HepG2 (cell line): ENCODE results near the gene CALML4. TPM values are rescaled to one million over a fixed set of nuclear protein-coding genes. Genes with fewer than 3 reads are reported as not detected.

Experiments
- ATAC-seq: fragments of 200-7000 bp; cut with Tn5 transposase; 3 replicates; pipeline ENCODE4 v1.9.1; 2020; ENCODE audit warnings: mild to moderate bottlenecking, moderate library complexity
- BruUV-seq: library from RNA; stranded (reverse); fragments of 400-500 nt; replicated peaks from 2 replicates; lab custom pipeline; 2021; lab: Mats Ljungman, UMichigan
- CTCF ChIA-PET: fragments of 300-600 bp; formaldehyde crosslinking; extraction: SDS; loops from one replicate; lab custom pipeline; 2021; ENCODE audit warnings: low total read pairs, inconsistent platforms, low intra/inter-chr PET ratio; lab: Yijun Ruan, JAX
- POLR2A ChIA-PET: fragments of 350-600 bp; sonication (Branson Sonifier 250); formaldehyde crosslinking; loops from one replicate; lab custom pipeline; 2020; ENCODE audit warnings: antibody characterized with exemption, inconsistent platforms; lab: Yijun Ruan, JAX
- DNase-seq: peaks from one replicate; pipeline ENCODE4 v3.0.0-alpha.2; 2015; ENCODE audit warnings: low spot score
- FAIRE-seq: peaks from 3 replicates; lab custom pipeline; 2011; peaks lifted over from hg19 to GRCh38; lab: Jason Lieb, UNC
- H2AFZ ChIP-seq: one replicate; pipeline ENCODE4 v1.6.1; 2011; ENCODE audit warnings: low read length, inconsistent platforms
- H3K27ac ChIP-seq: fragments of 300-600 bp; 3 replicates; pipeline ENCODE4 v1.8.0; 2011; ENCODE audit warnings: mixed run types, mild to moderate bottlenecking, mixed read lengths, low read length, inconsistent platforms; ENCODE audit not compliant: insufficient read depth; ENCODE audit errors: extremely low read length
- H3K27me3 ChIP-seq, 2 experiments: fragments of 200-600 bp in 1 of 2; 2 replicates in 1 of 2; 3 replicates in 1 of 2; pipeline versions ENCODE4 v1.6.0 to v1.8.0; 2011; ENCODE audit warnings: low read length in 2 of 2, mild to moderate bottlenecking in 2 of 2, moderate library complexity in 2 of 2, inconsistent platforms in 1 of 2; ENCODE audit not compliant: insufficient read depth in 2 of 2, control insufficient read depth in 1 of 2
- H3K36me3 ChIP-seq, 2 experiments: fragments of 200-600 bp in 1 of 2; replicated peaks in 1 of 2; 2 replicates in 1 of 2; 3 replicates in 1 of 2; pipeline versions ENCODE4 v1.5.1 to v1.8.0; 2011; ENCODE audit warnings: low read length in 2 of 2, inconsistent platforms in 1 of 2; ENCODE audit not compliant: insufficient read depth in 2 of 2, control insufficient read depth in 1 of 2
- H3K4me1 ChIP-seq: 2 replicates; pipeline ENCODE4 v1.5.1; 2012; ENCODE audit warnings: low read length, inconsistent platforms; ENCODE audit not compliant: insufficient read depth
- H3K4me2 ChIP-seq: 2 replicates; pipeline ENCODE4 v1.6.0; 2011; ENCODE audit warnings: low read depth, low read length, inconsistent platforms
- H3K4me3 ChIP-seq, 3 experiments: fragments of 200-600 bp in 1 of 3; sonication (generic), shearing (Covaris generic) in 1 of 3; replicated peaks in 1 of 3; 2 replicates each; pipeline ENCODE4 v1.5.1; 2011 to 2016; ENCODE audit warnings: low read length in 3 of 3, inconsistent platforms in 2 of 3, low read depth in 2 of 3, mild to moderate bottlenecking in 2 of 3, control low read depth in 1 of 3, mixed read lengths in 1 of 3; ENCODE audit not compliant: insufficient read depth in 1 of 3
- H3K79me2 ChIP-seq: one replicate; pipeline ENCODE4 v1.6.1; 2011; ENCODE audit warnings: low read length, inconsistent platforms; ENCODE audit not compliant: insufficient read depth
- H3K9ac ChIP-seq: 2 replicates; pipeline ENCODE4 v1.6.0; 2011; ENCODE audit warnings: mild to moderate bottlenecking, low read depth, low read length, inconsistent platforms; ENCODE audit not compliant: insufficient read depth
- H3K9me3 ChIP-seq: 2 replicates; pipeline ENCODE4 v1.5.1; 2012; ENCODE audit warnings: mild to moderate bottlenecking, low read length
- H4K20me1 ChIP-seq: 2 replicates; pipeline ENCODE4 v1.6.0; 2011; ENCODE audit warnings: inconsistent platforms, mild to moderate bottlenecking, low read length, moderate library complexity; ENCODE audit not compliant: insufficient read depth
- ARID5B ChIP-seq: IDR thresholded peaks from 2 replicates; pipeline ENCODE4 v1.4.0; 2020; ENCODE audit warnings: mild to moderate bottlenecking, missing genetic modification reagents
- EED ChIP-seq: sonication (generic); formaldehyde crosslinking; IDR thresholded peaks from 2 replicates; pipeline ENCODE4 v1.5.0; 2020; ENCODE audit warnings: mild to moderate bottlenecking, missing genetic modification reagents
- IKZF4 ChIP-seq: sonication (generic); formaldehyde crosslinking; IDR thresholded peaks from 2 replicates; pipeline ENCODE4 v1.5.1; 2020; ENCODE audit warnings: borderline replicate concordance, mild to moderate bottlenecking, low read depth, missing genetic modification reagents; ENCODE audit errors: not compliant biosample characterization
- RAD21 ChIP-seq: fragments of 450-650 bp; formaldehyde crosslinking; IDR thresholded peaks from 2 replicates; pipeline ENCODE4 v1.5.0; 2020; ENCODE audit warnings: mild to moderate bottlenecking
- SMC3 ChIP-seq: IDR thresholded peaks from 2 replicates; pipeline ENCODE4 v1.6.1; 2011; ENCODE audit warnings: low read length, improper control_type of control experiment
- TFDP1 ChIP-seq: IDR thresholded peaks from 2 replicates; pipeline ENCODE4 v1.6.1; 2016; ENCODE audit warnings: missing compliant biosample characterization, missing genetic modification reagents, borderline replicate concordance
- WIZ ChIP-seq: sonication (generic); formaldehyde crosslinking; IDR thresholded peaks from 2 replicates; pipeline ENCODE4 v1.5.1; 2020; ENCODE audit warnings: mild to moderate bottlenecking, missing genetic modification reagents
- ZNF549 ChIP-seq: sonication (generic); formaldehyde crosslinking; IDR thresholded peaks from 2 replicates; pipeline ENCODE4 v1.5.0; 2020; ENCODE audit warnings: missing genetic modification reagents
- WGBS: methylation state at CpG from one replicate; pipeline ENCODE4 v1.1.6; 2017; ENCODE audit warnings: low lambda C conversion rate; 5-methylcytosine and 5-hydroxymethylcytosine counted together
- in situ Hi-C: cut with HindIII; loops from 2 replicates; pipeline ENCODE4 v1.10.0; 2017; ENCODE audit warnings: low pct_unique_long_range_greater_than_20kb; ENCODE audit not compliant: extremely low pct_ligation_motif_present
- intact Hi-C: fragments of 100-400 bp; cut with micrococcal nuclease; formaldehyde crosslinking; loops from one replicate; pipeline ENCODE4 v1.10.0; 2022; ENCODE audit not compliant: unreplicated experiment
- polyA plus RNA-seq, 8 experiments: library from polyadenylated mRNA; depleted of rRNA in 3 of 8; stranded (reverse) in 7 of 8; unstranded in 1 of 8; fragments of >200 nt; fragmentation: Illumina TruSeq in 4 of 8; extraction: Trizol in 4 of 8; gene quantifications; 2 replicates each; pipeline versions ENCODE4 v1.2.1 to v1.2.3, GENCODE V29; 2011 to 2016; ENCODE audit warnings: low read depth in 4 of 8, missing spikeins in 1 of 8, mixed read lengths in 1 of 8; ENCODE audit not compliant: insufficient read depth in 1 of 8
- total RNA-seq, 5 experiments: library from RNA; depleted of rRNA; stranded (reverse); fragments of >200 nt; fragmentation: Illumina TruSeq; extraction: Trizol; gene quantifications; 2 replicates each; pipeline ENCODE4 v1.2.3, GENCODE V29; 2016; ENCODE audit warnings: low read depth in 1 of 5
- TF ChIP-seq, protein P1 (sequence below): IDR thresholded peaks from 2 replicates; pipeline ENCODE4 v1.6.1; 2012; ENCODE audit warnings: low read depth, low read length, improper control_type of control experiment
- TF ChIP-seq, protein P2 (sequence below): sonication (generic); formaldehyde crosslinking; IDR thresholded peaks from 2 replicates; pipeline ENCODE4 v1.5.0; 2020; ENCODE audit warnings: mild to moderate bottlenecking, missing genetic modification reagents, moderate library complexity

Gene CALML4
- total and polyA plus RNA-seq, 2 of the 13 experiments (the other 11 are each of a cell fraction or from before 2014, with no cell fraction given), result 3.6 to 8.7 TPM

GRCh38 chr15:68154923-68155559 is 50.1 kb downstream of the CALML4 start:
- Histone ChIP-seq H4K20me1 (no peaks in the 10 kb centered on the region), H3K9ac (no peak overlapping the region), H2AFZ (no peak overlapping the region), H3K9me3 (no peaks in the 10 kb centered on the region), H3K36me3 (peaks cover 8 to 49% of the 10 kb centered on the region in 2 experiments), H3K4me3 (no peak overlapping the region), H3K4me1 (peaks cover 8% of the 10 kb centered on the region), H3K4me2 (no peak overlapping the region), H3K79me2 (no peaks in the 10 kb centered on the region), H3K27ac (no peak overlapping the region), H3K27me3 (no peaks in the 10 kb centered on the region)
- FAIRE-seq (peak; percentile 84), ATAC-seq (no peak), DNase-seq (peak; percentile 53)
- no TSS peak for BruUV-seq
- 75% methylated on average over 4 of the region's 4 CpGs for WGBS
- CTCF ChIA-PET, result interaction anchor here (0.8 to 3.5 kb wide), 2 partner anchors 110 to 292 kb away, joined by 3 to 21 read pairs; no protein-coding TSS in a partner anchor
- in situ Hi-C loops, result loop anchor here (5.0 kb wide), 1 partner anchor 298 kb away; no protein-coding TSS in a partner anchor
- intact Hi-C loops, result loop anchor here (1.0 to 10.0 kb wide), 3 partner anchors 100 to 314 kb away; partner anchors contain the start of genes PIAS1 and RNU6-1
- POLR2A ChIA-PET, result interaction anchor here (0.7 to 1.1 kb wide), 3 partner anchors 101 to 301 kb away, joined by 3 to 5 read pairs (median 3); partner anchors contain the start of gene PIAS1
- TF ChIP-seq TFDP1 (CRISPR knock-in tag) (no peak), IKZF4 (CRISPR knock-in tag) (no peak), ARID5B (CRISPR knock-in tag) (0 out of 2 replicates have a peak, but pooled peaks have one; percentile 13), RAD21 (peak; percentile 68; the same call in 1 of the 2 replicates), ZNF549 (CRISPR knock-in tag) (no peak), SMC3 (peak; percentile 85), WIZ (CRISPR knock-in tag) (no peak), EED (no peak)
- TF ChIP-seq, protein P1, sequence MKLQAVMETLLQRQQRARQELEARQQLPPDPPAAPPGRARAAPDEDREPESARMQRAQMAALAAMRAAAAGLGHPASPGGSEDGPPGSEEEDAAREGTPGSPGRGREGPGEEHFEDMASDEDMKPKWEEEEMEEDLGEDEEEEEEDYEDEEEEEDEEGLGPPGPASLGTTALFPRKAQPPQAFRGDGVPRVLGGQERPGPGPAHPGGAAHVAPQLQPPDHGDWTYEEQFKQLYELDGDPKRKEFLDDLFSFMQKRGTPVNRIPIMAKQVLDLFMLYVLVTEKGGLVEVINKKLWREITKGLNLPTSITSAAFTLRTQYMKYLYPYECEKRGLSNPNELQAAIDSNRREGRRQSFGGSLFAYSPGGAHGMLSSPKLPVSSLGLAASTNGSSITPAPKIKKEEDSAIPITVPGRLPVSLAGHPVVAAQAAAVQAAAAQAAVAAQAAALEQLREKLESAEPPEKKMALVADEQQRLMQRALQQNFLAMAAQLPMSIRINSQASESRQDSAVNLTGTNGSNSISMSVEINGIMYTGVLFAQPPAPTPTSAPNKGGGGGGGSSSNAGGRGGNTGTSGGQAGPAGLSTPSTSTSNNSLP, result 0 out of 2 replicates have a peak, but pooled peaks have one; percentile 19
- TF ChIP-seq, protein P2, sequence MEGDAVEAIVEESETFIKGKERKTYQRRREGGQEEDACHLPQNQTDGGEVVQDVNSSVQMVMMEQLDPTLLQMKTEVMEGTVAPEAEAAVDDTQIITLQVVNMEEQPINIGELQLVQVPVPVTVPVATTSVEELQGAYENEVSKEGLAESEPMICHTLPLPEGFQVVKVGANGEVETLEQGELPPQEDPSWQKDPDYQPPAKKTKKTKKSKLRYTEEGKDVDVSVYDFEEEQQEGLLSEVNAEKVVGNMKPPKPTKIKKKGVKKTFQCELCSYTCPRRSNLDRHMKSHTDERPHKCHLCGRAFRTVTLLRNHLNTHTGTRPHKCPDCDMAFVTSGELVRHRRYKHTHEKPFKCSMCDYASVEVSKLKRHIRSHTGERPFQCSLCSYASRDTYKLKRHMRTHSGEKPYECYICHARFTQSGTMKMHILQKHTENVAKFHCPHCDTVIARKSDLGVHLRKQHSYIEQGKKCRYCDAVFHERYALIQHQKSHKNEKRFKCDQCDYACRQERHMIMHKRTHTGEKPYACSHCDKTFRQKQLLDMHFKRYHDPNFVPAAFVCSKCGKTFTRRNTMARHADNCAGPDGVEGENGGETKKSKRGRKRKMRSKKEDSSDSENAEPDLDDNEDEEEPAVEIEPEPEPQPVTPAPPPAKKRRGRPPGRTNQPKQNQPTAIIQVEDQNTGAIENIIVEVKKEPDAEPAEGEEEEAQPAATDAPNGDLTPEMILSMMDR (CRISPR knock-in tag), result peak; percentile 74
